HG03378 (cell line): ENCODE data around the gene OR6S1.
"Not testable (repeated sequence)": the region's sequence is repeated elsewhere in the genome, so short reads cannot be mapped to it uniquely, and the experiment has no call there.

ENCODE experiments used
- ATAC-seq: cut with Tn5 transposase; IDR thresholded peaks from one replicate; pipeline ENCODE4 v1.9.1; 2021; ENCODE audit warnings: mild to moderate bottlenecking, moderate library complexity; ENCODE audit not compliant: unreplicated experiment

The OR6S1 gene

DNA sequence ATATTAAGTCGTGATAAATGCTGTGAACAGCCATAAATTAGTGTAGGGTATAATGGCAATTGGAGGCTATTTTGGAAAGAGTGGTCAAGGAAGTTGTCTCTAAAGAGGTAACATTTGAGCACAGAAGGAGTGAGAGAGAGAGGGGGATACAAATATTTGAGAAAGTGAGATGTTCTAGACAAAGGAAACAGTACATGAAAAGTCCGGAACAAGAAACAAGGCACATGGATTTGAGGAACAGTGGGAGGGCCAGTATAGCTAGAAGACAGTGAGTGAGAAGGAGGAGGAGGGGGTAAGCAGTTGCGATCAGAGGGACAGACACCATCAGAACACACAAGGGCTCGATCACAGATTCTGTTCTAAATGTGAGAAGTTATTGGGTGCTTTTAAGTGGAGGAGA, 30.2 kb downstream of the OR6S1 start:
- ATAC-seq = no peak

DNA sequence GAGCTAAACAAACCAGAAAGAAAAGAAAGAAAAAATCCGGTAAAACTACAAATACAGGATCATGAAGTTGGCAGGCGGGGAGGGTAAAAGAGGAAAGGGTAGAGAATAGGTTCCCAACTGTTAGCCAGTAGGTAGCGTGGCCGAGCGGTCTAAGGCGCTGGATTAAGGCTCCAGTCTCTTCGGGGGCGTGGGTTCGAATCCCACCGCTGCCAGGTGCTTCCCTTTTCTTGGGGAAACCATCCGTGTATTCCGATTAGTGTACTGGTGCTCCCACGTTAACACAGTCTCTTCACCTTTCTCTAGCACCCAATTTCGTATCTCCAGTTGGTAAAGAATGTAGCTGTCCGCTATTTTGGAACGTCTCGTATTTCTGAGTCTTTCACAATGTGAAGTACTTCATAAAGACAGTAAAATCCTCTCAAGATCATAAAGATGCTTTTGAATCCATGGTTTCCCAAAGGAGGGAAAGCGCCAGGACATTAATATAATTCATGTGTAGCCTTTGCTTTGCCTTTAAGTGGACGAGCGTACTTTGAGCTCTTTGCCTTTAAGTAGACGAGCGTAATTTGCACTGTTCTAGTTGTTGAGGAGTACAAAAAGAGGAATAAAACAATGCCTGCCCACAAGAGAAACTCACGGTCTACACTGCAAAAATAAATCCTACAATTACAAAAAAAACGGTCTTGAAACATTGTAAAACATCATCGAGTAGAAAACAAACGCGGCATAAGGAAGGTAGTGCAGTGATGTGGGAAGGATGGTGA, 31.3 kb downstream of the OR6S1 start:
- peak; percentile 24 for ATAC-seq

DNA sequence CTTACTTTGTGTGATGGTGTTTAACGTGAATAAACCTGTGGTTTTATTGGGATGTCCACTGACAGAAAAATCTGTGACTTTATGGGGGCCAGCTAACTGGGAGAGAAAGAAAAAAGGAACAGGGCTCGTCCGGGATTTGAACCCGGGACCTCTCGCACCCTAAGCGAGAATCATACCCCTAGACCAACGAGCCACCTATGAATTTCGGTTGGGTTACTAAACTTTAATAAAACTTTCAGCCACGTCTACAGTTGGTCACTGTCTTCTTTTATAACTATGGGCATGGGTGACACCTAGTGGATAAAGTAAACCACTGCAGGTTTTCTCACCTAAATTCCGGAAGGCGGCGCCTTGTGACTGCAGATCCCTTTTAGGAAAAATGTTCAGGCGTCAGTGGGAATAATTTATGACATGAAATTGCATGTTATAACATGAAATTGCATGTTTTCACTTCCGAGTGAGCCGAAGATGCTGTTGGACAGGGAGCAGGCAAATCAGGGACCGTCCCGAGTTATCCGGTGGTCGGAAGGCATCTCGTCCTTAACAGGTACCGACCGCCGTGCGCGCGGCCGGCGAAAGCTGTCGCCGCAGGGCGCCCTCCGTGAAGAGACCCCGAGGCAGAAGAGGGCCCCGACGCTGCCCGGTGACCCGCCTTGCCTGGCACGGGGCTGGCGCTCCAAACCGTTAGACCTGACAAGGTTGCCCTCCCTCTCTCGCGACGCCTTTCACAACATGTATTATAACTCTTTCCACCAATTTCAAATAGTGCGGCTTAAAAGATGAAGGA, 32.1 kb downstream of the OR6S1 start:
- ATAC-seq = peak; percentile 26

DNA sequence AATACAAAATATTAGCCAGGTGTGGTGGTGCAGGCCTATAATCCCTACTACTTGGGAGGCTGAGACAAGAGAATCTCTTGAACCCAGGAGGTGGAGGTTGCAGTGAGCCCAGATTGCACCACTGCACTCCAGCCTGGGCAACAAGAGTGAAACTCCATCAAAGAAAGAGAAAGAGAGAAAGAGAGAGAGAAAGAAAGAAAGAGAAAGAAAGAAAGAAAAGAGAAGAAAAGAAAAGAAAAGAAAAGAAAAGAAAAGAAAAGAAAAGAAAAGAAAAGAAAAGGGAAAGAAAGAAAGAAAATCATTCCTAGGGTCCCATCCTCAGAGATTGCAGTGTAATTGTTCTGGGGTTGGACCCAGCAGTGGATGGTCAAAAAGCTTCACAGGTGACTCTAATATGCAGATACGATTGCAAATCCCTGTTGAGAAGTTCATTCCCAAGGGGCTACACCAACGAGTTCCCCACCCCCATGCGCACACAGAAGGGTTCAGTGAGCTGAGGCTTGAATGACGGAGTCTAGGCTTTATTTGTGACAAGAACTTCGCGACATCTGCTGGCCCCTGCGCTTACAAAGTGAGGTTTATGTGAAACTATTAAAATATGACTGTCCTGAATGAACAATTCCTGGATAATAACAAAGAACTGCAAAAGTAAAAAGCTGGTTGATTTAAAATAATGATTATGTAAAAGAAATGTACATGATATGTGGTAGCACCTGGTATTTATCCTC, 32.9 kb downstream of the OR6S1 start:
- no peak for ATAC-seq

DNA sequence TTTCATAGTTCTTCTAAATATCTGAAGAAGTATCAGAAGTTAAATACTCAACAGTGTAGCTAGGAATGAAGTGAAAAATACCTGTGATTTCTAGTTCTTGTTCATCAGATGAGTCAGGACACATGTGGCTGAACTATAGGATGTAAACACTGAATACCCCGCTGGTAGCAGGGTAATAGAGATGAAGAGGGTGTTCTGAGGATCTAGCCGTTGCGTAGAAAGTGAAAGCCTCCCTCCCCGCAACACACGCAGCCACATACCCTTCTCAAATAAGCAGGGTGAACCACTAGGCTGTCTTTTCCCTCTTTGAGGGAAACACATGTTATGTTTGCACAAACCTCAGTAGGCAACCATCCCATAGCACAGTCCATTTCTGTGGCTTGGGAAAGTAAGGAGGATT, 33.9 kb downstream of the OR6S1 start:
- no peak for ATAC-seq

DNA sequence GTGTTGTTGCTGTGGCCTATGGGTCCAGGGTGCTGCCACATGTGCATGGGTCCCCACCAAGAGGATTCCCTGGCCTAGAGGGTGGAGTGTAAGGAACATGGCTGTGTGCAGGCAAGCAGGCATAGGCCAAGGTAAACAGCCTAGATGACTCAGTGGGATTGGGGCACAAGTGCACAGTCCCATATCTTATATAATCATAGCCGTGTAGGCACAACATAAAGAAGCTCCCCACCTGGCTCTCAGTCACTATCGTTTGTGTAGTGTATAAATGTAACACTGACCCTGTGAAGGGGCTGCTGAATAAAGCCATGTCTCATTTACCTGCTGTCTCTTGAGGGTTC, 34.6 kb downstream of the OR6S1 start:
- ATAC-seq = no peak

DNA sequence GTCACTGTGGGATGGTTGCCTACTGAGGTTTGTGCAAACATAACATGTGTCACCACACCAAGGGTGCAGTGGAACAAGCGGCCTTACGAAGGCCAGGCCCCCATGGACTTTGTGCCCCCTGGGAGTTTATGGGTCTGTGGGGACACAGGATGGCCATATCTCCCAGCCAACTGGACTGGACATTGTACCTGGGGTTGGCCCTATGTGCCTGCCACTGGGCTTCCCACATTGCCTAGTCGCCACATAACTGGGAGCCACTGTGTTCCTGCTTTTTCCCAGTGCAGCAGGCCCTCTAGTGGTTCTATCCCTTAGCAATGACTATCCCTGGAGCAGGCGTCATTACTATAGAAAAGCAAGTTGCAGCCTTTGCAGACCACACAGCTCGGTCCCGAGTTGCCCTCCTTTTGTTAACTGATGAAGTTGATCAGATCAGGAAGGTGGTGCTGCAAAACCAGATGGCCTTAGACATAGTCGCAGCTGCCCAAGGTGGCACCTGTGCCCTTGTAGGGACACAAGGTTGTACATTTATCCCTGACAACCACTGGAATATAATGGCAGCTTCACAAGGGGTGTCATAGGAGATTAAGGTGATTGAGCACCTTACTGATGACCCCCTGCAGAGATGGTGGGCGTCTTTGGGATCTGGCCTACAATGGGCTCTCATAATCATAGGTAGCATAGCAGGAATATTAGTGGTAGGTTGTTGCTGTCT, 35.1 kb downstream of the OR6S1 start:
- ATAC-seq = no peak

DNA sequence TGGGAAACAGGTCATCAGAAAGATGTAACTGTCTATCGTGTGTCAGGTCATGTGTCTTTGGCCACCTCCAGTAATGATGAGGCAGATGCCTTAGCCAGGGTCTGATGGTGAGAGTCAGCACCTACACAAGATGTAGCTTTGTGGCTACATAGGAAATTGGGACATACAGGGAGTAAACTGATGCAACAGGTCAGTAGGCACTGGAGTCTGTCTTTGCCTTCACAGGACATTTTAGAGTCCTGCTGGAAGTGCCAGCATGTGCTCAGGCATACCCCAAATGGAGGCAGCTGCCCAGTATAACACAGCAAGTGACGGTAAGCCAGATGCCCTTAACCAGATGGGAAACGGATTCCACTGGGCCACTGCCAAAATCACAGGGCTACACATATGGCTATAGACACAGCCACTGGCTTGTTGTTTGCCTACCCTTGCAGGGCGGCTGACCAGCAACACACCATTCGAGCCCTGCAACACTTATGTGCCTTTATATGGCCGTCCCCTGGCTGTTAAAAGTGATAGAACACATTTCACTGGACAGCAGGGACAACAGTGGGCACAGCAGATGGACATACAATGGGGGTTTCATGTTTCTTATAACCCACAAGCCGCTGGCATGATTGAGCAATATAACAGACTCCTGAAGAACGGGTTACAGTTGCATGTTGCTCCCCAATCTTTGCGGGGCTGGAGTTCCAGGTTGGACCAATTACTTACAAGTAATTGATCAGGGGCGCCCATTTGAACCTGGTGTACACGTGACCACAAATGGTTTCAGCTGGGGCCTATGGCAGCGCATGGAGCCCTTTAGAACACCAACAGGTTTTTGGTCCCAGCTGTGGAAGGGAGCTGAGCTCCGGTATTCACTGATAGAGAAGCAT, 37.4 kb downstream of the OR6S1 start:
- ATAC-seq = no peak

DNA sequence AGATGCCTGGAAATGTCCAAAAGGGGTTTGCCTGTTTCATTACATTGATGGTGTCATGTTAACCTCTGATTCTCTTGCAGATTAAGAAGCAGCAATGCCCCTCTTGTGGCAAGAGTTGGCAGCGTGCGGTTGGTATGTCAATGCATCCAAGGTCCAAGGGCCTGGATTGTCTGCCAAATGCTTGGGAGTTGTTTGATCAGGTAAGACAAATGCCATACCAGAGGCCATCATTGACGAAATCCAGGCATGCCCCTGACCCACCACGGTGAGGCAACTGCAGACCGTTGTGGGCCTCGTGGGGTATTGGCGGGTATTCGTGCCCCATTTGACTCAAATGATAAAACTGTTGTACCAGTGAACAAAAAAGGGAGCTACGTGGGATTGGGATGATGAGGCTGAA, 38.9 kb downstream of the OR6S1 start:
- ATAC-seq = no peak

DNA sequence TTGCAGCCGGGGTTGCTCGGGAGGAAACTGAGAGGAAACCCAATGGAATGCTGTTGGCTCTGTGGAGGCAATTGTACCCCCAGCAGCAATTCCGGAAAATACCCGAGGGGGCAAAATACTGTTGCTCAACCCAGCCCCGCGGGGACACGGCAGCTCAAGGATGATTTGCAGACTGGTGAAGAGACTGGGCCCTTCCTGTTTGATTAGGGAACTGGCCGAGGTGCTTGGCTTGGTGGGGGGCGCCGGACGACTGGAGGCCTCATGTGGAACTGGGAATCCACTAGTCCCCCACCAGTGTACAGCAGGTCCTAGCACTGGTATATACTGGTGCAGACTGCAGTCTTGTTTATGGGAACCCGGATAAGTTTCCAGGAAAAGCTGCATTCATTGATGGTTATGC, 40.0 kb downstream of the OR6S1 start:
- ATAC-seq = no peak

DNA sequence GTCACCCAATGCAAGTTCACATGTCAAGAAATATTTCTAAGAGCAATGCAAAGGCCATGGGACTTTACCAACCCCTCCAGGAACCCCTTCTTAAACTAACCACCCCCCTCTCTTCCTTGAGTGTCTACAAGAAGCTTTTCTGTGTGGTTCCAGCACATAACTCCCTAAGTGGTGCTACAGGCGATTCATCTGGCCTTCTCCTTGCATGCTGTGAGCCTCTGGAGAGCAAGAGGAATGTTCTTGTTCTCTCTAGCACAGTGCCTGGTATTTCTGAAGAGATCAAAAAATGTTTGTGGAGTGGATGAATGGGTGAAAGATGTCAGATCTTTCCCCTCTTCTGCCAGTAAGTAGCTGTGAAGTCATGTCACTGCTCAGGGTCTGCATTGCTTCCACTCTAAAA, 44.4 kb downstream of the OR6S1 start:
- no peak for ATAC-seq

DNA sequence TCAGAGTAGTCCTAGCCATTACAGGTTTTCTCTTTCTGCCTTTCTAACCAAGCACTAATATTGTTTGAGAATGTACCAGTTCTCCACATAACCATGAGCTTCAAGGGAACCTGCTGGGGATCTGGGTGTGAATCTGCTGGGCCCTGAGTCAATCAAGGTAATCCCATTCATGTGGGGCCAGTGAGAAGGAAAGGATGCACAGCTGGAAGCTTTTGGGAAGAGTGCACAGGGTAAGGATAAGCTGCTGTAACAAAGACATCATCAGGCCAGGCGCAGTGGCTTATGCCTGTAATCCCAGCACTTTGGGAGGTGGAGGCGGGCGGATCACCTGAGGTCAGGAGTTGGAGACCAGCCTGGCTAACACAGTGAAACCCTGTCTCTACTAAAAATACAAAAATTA, 45.8 kb downstream of the OR6S1 start:
- not testable (repeated sequence) for ATAC-seq

DNA sequence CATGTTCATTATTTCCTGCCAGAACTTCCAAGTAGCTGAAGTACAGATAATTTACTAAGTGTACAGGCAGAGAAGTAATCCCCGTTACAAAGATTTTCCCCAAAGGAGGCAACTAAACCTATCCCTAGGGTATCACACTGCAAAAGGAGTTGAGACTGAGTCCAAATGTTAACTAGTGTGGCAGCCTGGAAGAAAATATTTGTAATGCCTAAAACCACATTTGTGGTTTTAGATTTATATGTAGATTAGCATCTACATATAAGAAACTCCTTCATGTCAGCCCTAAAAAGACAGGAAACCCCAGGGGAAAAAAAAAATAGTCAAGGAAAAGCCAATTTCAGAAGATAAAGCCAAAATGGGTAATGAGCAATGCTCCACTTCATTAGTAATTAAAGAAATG, 48.9 kb downstream of the OR6S1 start:
- ATAC-seq = no peak

DNA sequence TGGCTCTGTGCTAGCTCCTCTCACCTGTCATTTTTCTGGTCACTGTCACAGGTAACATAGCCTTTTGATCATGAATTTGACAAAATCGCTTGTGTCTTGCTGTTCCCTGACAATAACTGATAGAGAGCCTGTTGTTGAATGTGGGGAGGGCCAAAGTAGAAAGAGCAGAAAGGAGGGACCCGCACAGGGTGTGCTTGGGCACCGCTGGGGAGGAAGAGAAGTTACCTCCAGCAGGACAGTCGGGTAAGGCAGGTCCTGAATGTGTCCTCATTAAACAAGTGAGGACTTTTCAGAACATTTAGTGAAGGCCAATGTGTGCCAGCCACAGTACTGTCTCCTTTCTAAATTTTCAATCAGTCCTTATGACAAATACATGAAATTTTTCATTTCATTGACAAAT, 50.3 kb downstream of the OR6S1 start, which contains the start of gene RNASE12:
TSS of gene RNASE12 (minus strand) at position 142 of the 400 bp plus-strand sequence. CDS start 653 bp downstream, outside the sequence.
- no peak for ATAC-seq
